ENCODE measurements around the gene KIR2DL4.
"Not testable (repeated sequence)": the region's sequence is repeated elsewhere in the genome, so short reads cannot be mapped to it uniquely, and the experiment has no call there.

The KIR2DL4 gene

GRCh38 chr19:54803410-54803809 is at the start of gene KIR2DL4:
KIR2DL4 (plus strand) TSS chr19:54803610; CDS start chr19:54803652, 42 bp downstream.
- no peak for DNase-seq (ENCODE audit: low read depth in 1 of 2, low spot score in 1 of 2)

GRCh38 chr19:54756204-54757110 is 47.0 kb upstream of the KIR2DL4 start:
- not testable (repeated sequence) for DNase-seq (ENCODE audit: low read depth in 1 of 2, low spot score in 1 of 2)

- DNase-seq (ENCODE audit: low read depth in 1 of 2, low spot score in 1 of 2) = not testable (repeated sequence)
These were observed 44.8 kb upstream of the KIR2DL4 start for GRCh38 chr19:54758577-54758976.

GRCh38 chr19:54764219-54764618 is 39.2 kb upstream of the KIR2DL4 start:
- DNase-seq (ENCODE audit: low read depth in 1 of 2, low spot score in 1 of 2) = not testable (repeated sequence)

- DNase-seq (ENCODE audit: low read depth in 1 of 2, low spot score in 1 of 2) = not testable (repeated sequence)
These were observed 36.9 kb upstream of the KIR2DL4 start for GRCh38 chr19:54766464-54766863.

- DNase-seq (ENCODE audit: low read depth in 1 of 2, low spot score in 1 of 2) = not testable (repeated sequence)
These were observed 33.8 kb upstream of the KIR2DL4 start, which contains the start of gene KIR2DL1 for GRCh38 chr19:54769646-54770045. KIR2DL1 (plus strand) TSS chr19:54769793; CDS start chr19:54769851, 58 bp downstream.

- DNase-seq (ENCODE audit: low read depth in 1 of 2, low spot score in 1 of 2) = not testable (repeated sequence)
These were observed 32.9 kb upstream of the KIR2DL4 start for GRCh38 chr19:54770511-54770910.

GRCh38 chr19:54771018-54771960 is 32.1 kb upstream of the KIR2DL4 start:
- not testable (repeated sequence) for DNase-seq (ENCODE audit: low read depth in 1 of 2, low spot score in 1 of 2)

- DNase-seq (ENCODE audit: low read depth in 1 of 2, low spot score in 1 of 2) = not testable (repeated sequence)
These were observed 30.7 kb upstream of the KIR2DL4 start for GRCh38 chr19:54772666-54773065.

GRCh38 chr19:54775095-54775815 is 28.2 kb upstream of the KIR2DL4 start:
- DNase-seq (ENCODE audit: low read depth in 1 of 2, low spot score in 1 of 2) = not testable (repeated sequence)

GRCh38 chr19:54775830-54776229 is 27.6 kb upstream of the KIR2DL4 start:
- DNase-seq (ENCODE audit: low read depth in 1 of 2, low spot score in 1 of 2) = not testable (repeated sequence)

- not testable (repeated sequence) for DNase-seq (ENCODE audit: low read depth in 1 of 2, low spot score in 1 of 2)
These were observed 25.6 kb upstream of the KIR2DL4 start for GRCh38 chr19:54777851-54778250.

- not testable (repeated sequence) for DNase-seq (ENCODE audit: low read depth in 1 of 2, low spot score in 1 of 2)
These were observed 24.5 kb upstream of the KIR2DL4 start for GRCh38 chr19:54778896-54779295.

GRCh38 chr19:54782916-54783315 is 20.5 kb upstream of the KIR2DL4 start:
- not testable (repeated sequence) for DNase-seq (ENCODE audit: low read depth in 1 of 2, low spot score in 1 of 2)

- not testable (repeated sequence) for DNase-seq (ENCODE audit: low read depth in 1 of 2, low spot score in 1 of 2)
These were observed 17.2 kb upstream of the KIR2DL4 start for GRCh38 chr19:54786091-54786723.

- not testable (repeated sequence) for DNase-seq (ENCODE audit: low read depth in 1 of 2, low spot score in 1 of 2)
These were observed 15.3 kb upstream of the KIR2DL4 start for GRCh38 chr19:54788154-54788553.

GRCh38 chr19:54790711-54791110 is 12.7 kb upstream of the KIR2DL4 start:
- no peak for DNase-seq (ENCODE audit: low read depth in 1 of 2, low spot score in 1 of 2)

- DNase-seq (ENCODE audit: low read depth in 1 of 2, low spot score in 1 of 2) = no peak
These were observed 11.9 kb upstream of the KIR2DL4 start for GRCh38 chr19:54791476-54791875.

GRCh38 chr19:54792814-54793213 is 10.6 kb upstream of the KIR2DL4 start:
- DNase-seq (ENCODE audit: low read depth in 1 of 2, low spot score in 1 of 2) = no peak

- no peak for DNase-seq (ENCODE audit: low read depth in 1 of 2, low spot score in 1 of 2)
These were observed 7.7 kb upstream of the KIR2DL4 start for GRCh38 chr19:54795758-54796157.

Measured in activated T-helper 1 cell treated with anti-CD3 and anti-CD28 coated beads, Interleukin-2, amount 50 U/mL, for 16 hours (primary cell).